Osteocyte (in vitro differentiated cells): ENCODE measurements around the gene AP5Z1. TPM values are rescaled to one million over a fixed set of nuclear protein-coding genes. Genes with fewer than 3 reads are reported as not detected.

Experiments
- DNase-seq: peaks from one replicate; pipeline ENCODE4 v3.0.0; 2021; ENCODE audit warnings: mixed read lengths; ENCODE audit not compliant: unreplicated experiment; ENCODE audit errors: extremely low spot score
- H3K27ac Mint-ChIP-seq: one replicate; pipeline ENCODE4 v1.8.0; 2021; ENCODE audit warnings: mild to moderate bottlenecking, mixed read lengths; ENCODE audit not compliant: unreplicated experiment
- H3K27me3 Mint-ChIP-seq: one replicate; pipeline ENCODE4 v1.8.0; 2021; ENCODE audit warnings: mixed read lengths; ENCODE audit not compliant: unreplicated experiment
- H3K36me3 Mint-ChIP-seq: one replicate; pipeline ENCODE4 v1.8.0; 2021; ENCODE audit warnings: mixed read lengths; ENCODE audit not compliant: unreplicated experiment
- H3K4me1 Mint-ChIP-seq: one replicate; pipeline ENCODE4 v1.8.0; 2021; ENCODE audit warnings: mixed read lengths; ENCODE audit not compliant: unreplicated experiment
- H3K4me3 Mint-ChIP-seq: one replicate; pipeline ENCODE4 v1.8.0; 2021; ENCODE audit warnings: mild to moderate bottlenecking, moderate library complexity, mixed read lengths; ENCODE audit not compliant: unreplicated experiment
- H3K9me3 Mint-ChIP-seq: one replicate; pipeline ENCODE4 v1.8.0; 2021; ENCODE audit warnings: mixed read lengths; ENCODE audit not compliant: unreplicated experiment
- total RNA-seq: library from RNA; stranded (reverse); gene quantifications from 2 replicates; pipeline ENCODE4 v1.2.1, GENCODE V29; 2021
- TF ChIP-seq, protein P1 (sequence below): fragments of 200-600 bp; sonication (generic); IDR thresholded peaks from 2 replicates; pipeline ENCODE4 v1.5.0; 2021; ENCODE audit warnings: antibody characterized with exemption, mild to moderate bottlenecking, moderate library complexity

The AP5Z1 gene
- total RNA-seq, 1 donor from 2014 or later, result 50.2 TPM

DNA sequence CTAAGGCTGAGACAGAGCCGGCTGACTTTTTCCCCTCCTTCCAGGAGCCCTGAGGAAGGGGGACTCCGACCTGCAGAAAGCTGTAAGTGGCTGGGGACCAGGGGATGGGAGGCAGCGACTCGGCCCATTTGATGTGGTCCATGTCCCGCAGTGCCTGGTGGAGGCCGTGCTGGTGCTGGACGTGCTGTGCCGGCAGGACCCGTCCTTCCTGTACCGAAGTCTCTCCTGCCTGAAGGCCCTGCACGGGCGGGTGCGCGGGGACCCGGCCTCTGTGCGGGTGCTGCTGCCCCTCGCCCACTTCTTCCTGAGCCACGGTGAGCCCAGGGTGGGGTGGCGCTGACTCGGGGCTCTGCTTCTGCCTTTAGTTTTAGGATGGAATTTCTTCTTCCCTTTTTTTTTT, 9.9 kb downstream of the AP5Z1 start:
- H3K4me1 Mint-ChIP-seq, result no peaks in the 10 kb centered on the region
- peaks cover 29% of the 10 kb centered on the region for H3K36me3 Mint-ChIP-seq
- H3K27ac Mint-ChIP-seq, result no peak overlapping the region
- H3K4me3 Mint-ChIP-seq, result no peak overlapping the region
- H3K27me3 Mint-ChIP-seq, result no peaks in the 10 kb centered on the region
- TF ChIP-seq, protein P1, sequence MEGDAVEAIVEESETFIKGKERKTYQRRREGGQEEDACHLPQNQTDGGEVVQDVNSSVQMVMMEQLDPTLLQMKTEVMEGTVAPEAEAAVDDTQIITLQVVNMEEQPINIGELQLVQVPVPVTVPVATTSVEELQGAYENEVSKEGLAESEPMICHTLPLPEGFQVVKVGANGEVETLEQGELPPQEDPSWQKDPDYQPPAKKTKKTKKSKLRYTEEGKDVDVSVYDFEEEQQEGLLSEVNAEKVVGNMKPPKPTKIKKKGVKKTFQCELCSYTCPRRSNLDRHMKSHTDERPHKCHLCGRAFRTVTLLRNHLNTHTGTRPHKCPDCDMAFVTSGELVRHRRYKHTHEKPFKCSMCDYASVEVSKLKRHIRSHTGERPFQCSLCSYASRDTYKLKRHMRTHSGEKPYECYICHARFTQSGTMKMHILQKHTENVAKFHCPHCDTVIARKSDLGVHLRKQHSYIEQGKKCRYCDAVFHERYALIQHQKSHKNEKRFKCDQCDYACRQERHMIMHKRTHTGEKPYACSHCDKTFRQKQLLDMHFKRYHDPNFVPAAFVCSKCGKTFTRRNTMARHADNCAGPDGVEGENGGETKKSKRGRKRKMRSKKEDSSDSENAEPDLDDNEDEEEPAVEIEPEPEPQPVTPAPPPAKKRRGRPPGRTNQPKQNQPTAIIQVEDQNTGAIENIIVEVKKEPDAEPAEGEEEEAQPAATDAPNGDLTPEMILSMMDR, result no peak
- DNase-seq, result no peak
- no peaks in the 10 kb centered on the region for H3K9me3 Mint-ChIP-seq

DNA sequence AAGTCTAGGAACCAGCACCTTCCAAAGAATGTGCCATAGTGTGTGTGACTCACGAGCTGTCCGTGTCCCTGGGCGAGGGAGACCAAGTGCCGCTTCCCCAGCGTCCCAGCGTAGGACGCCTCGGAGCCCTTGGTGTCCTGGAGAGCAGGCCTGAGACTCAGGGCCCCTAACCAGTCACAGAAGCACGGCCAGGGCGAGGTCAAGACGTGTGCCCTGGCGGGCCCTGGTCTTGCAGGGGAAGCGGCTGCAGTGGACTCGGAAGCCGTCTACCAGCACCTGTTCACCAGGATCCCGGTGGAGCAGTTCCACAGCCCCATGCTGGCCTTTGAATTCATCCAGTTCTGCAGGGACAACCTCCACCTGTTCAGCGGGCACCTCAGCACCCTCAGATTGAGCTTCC, 10.6 kb downstream of the AP5Z1 start:
- H3K4me3 Mint-ChIP-seq, result no peak overlapping the region

DNA sequence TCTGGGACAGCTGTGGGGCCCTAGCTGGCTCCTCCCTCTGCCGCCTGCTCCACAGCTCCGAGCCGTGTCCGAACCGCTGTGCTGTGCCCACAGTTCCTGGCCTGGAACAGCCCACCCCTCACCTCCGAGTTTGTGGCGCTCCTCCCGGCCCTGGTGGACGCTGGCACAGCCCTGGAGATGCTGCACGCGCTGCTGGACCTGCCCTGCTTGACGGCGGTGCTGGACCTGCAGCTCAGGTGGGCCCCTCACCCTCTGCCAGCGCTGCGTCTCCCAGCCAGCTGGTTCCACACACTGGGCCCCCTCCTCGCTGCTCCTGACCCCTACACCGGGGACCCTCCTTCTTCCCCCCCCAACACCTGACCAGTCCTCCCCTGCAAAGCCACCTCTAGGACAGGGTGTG, 12.1 kb downstream of the AP5Z1 start:
- TF ChIP-seq, protein P1, result no peak
- peaks cover 20% of the 10 kb centered on the region for H3K36me3 Mint-ChIP-seq
- no peak overlapping the region for H3K4me3 Mint-ChIP-seq
- no peaks in the 10 kb centered on the region for H3K27me3 Mint-ChIP-seq
- no peak overlapping the region for H3K27ac Mint-ChIP-seq
- no peaks in the 10 kb centered on the region for H3K9me3 Mint-ChIP-seq
- H3K4me1 Mint-ChIP-seq, result peaks cover 2% of the 10 kb centered on the region
- DNase-seq, result no peak

More for the DNA sequence above, 10.6 kb downstream of the AP5Z1 start:
- TF ChIP-seq, protein P1, result no peak
- H3K27ac Mint-ChIP-seq, result no peak overlapping the region
- peaks cover 26% of the 10 kb centered on the region for H3K36me3 Mint-ChIP-seq
- H3K9me3 Mint-ChIP-seq, result no peaks in the 10 kb centered on the region
- DNase-seq, result no peak
- H3K4me1 Mint-ChIP-seq, result no peaks in the 10 kb centered on the region
- H3K27me3 Mint-ChIP-seq, result no peaks in the 10 kb centered on the region

DNA sequence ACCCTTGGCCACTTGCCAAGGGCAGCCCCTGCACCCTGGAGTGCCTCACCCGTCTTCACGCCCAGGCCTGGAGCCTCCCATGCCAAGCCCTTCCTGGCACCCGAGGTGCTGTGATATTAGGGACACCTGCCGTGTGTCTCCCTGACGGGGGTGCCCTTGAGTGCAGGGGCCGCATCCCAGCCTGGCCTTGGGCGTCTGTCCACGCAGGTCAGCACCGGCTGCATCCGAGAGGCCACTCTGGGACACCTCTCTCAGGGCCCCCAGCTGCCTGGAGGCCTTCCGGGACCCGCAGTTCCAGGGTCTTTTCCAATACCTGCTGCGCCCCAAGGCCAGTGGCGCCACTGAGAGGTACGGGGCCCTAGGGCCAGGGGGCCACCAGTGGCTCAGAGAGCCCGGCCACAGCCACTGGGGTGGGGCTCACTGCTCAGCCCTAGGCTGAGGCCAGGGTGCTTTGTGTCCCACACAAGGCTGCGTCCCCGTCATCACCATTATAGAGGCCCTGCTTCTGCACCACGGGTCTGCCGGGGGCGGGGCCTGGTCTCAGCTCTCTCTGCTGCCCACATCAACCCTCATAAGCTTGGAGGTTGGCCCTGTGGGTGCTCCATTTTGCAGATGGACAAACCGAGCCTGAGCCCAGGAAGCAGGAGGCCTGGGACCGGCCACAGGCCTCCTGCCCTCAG, 12.7 kb downstream of the AP5Z1 start:
- no peaks in the 10 kb centered on the region for H3K9me3 Mint-ChIP-seq
- H3K4me3 Mint-ChIP-seq, result no peak overlapping the region
- no peaks in the 10 kb centered on the region for H3K27me3 Mint-ChIP-seq
- no peak overlapping the region for H3K27ac Mint-ChIP-seq
- no peak for DNase-seq
- peaks cover 2% of the 10 kb centered on the region for H3K4me1 Mint-ChIP-seq
- peaks cover 20% of the 10 kb centered on the region for H3K36me3 Mint-ChIP-seq
- TF ChIP-seq, protein P1, result no peak

DNA sequence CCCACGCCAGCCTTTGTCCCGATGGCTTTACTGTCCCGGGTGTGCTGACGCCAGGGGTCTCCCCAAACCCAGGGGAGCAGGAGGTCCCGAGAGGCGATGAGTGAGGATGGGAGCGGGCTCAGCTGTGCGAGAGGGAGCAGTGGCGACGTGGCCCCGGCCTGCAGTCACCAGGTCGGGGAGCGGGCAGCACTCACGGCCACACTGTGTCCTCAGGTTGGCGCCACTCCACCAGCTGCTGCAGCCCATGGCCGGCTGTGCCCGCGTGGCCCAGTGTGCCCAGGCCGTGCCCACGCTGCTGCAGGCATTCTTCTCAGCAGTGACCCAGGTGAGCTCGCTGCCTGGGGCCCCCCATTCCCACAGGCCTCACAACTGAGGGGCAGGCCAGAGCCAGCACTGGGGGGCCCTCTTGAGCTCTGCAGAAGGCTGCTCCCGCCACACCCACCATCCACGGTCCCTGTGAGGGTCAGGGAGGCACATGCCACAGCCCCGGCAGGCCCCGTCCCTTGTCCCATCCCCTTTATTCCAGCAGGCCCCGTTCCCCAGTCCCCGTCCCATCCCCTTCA, 13.3 kb downstream of the AP5Z1 start:
- Mint-ChIP-seq H3K4me3 (no peak overlapping the region), H3K4me1 (peaks cover 2% of the 10 kb centered on the region), H3K36me3 (peaks cover 20% of the 10 kb centered on the region), H3K9me3 (no peaks in the 10 kb centered on the region), H3K27me3 (no peaks in the 10 kb centered on the region), H3K27ac (no peak overlapping the region)
- DNase-seq, result no peak
- TF ChIP-seq, protein P1, result no peak
